ENCODE data around the gene ABCA1.
"Not testable (repeated sequence)": the region's sequence is repeated elsewhere in the genome, so short reads cannot be mapped to it uniquely, and the experiment has no call there.

ABCA1 gene

GRCh38 chr9:104944871-104945270 lies 16.9 kb upstream of the ABCA1 start:
- DNase-seq (ENCODE audit: low read depth in 2 of 2) = no peak

- DNase-seq (ENCODE audit: low read depth in 2 of 2) = no peak
These were observed 16.4 kb upstream of the ABCA1 start for GRCh38 chr9:104944356-104944755.

- no peak for DNase-seq (ENCODE audit: low read depth in 2 of 2)
These were observed 13.6 kb upstream of the ABCA1 start for GRCh38 chr9:104941597-104941996.

- no peak for DNase-seq (ENCODE audit: low read depth in 2 of 2)
These were observed 8.3 kb upstream of the ABCA1 start for GRCh38 chr9:104936291-104936690.

GRCh38 chr9:104935501-104935810 lies 7.5 kb upstream of the ABCA1 start:
- not testable (repeated sequence) for DNase-seq (ENCODE audit: low read depth in 2 of 2)

- no peak for DNase-seq (ENCODE audit: low read depth in 2 of 2)
These were observed 6.9 kb upstream of the ABCA1 start for GRCh38 chr9:104934691-104935500.

GRCh38 chr9:104933091-104933490 lies 5.1 kb upstream of the ABCA1 start:
- DNase-seq (ENCODE audit: low read depth in 2 of 2) = not testable (repeated sequence)

- DNase-seq (ENCODE audit: low read depth in 2 of 2) = no peak
These were observed 3.3 kb upstream of the ABCA1 start for GRCh38 chr9:104931256-104931655.

- peak in 1 of 2 donors; percentile 16 for DNase-seq (ENCODE audit: low read depth in 2 of 2)
These were observed 591 bp downstream of the ABCA1 start for GRCh38 chr9:104927216-104927911.

GRCh38 chr9:104923740-104924139 lies 4.2 kb downstream of the ABCA1 start:
- no peak for DNase-seq (ENCODE audit: low read depth in 2 of 2)

GRCh38 chr9:104923289-104923688 lies 4.7 kb downstream of the ABCA1 start:
- DNase-seq (ENCODE audit: low read depth in 2 of 2) = no peak

GRCh38 chr9:104922748-104923147 lies 5.2 kb downstream of the ABCA1 start:
- not testable (repeated sequence) for DNase-seq (ENCODE audit: low read depth in 2 of 2)

GRCh38 chr9:104921067-104921741 lies 6.8 kb downstream of the ABCA1 start:
- DNase-seq (ENCODE audit: low read depth in 2 of 2) = no peak

GRCh38 chr9:104915753-104916152 lies 12.2 kb downstream of the ABCA1 start:
- no peak for DNase-seq (ENCODE audit: low read depth in 2 of 2)

- DNase-seq (ENCODE audit: low read depth in 2 of 2) = no peak
These were observed 12.9 kb downstream of the ABCA1 start for GRCh38 chr9:104915049-104915448.

GRCh38 chr9:104914466-104914865 lies 13.5 kb downstream of the ABCA1 start:
- no peak for DNase-seq (ENCODE audit: low read depth in 2 of 2)

- no peak for DNase-seq (ENCODE audit: low read depth in 2 of 2)
These were observed 15.3 kb downstream of the ABCA1 start for GRCh38 chr9:104912606-104913005.

GRCh38 chr9:104911032-104911607 lies 16.8 kb downstream of the ABCA1 start:
- no peak for DNase-seq (ENCODE audit: low read depth in 2 of 2)

GRCh38 chr9:104907278-104907951 lies 20.5 kb downstream of the ABCA1 start:
- no peak for DNase-seq (ENCODE audit: low read depth in 2 of 2)

- no peak for DNase-seq (ENCODE audit: low read depth in 2 of 2)
These were observed 21.3 kb downstream of the ABCA1 start for GRCh38 chr9:104906441-104907277.

GRCh38 chr9:104905931-104906330 lies 22.0 kb downstream of the ABCA1 start:
- DNase-seq (ENCODE audit: low read depth in 2 of 2) = no peak

Measured in stimulated activated CD4-positive, alpha-beta T cell treated with anti-CD3 and anti-CD28 coated beads, Interleukin-15, amount 100 ng/mL, for 48 hours (primary cell).